AG04449 (cell line): ENCODE measurements around the gene SRSF7.
"Not testable (repeated sequence)": the region's sequence is repeated elsewhere in the genome, so short reads cannot be mapped to it uniquely, and the experiment has no call there.

Source experiments
- CTCF ChIA-PET: fragments of 350-600 bp; formaldehyde crosslinking; extraction: SDS; loops from one replicate; lab custom pipeline; 2021; ENCODE audit warnings: antibody characterized with exemption; lab: Yijun Ruan, JAX
- POLR2A ChIA-PET: fragments of 400-600, 350-600 bp; formaldehyde crosslinking; extraction: SDS; loops from one replicate; lab custom pipeline; 2020; ENCODE audit warnings: antibody characterized with exemption, inconsistent platforms; lab: Yijun Ruan, JAX
- DNase-seq: peaks from one replicate; pipeline ENCODE4 v3.0.0-alpha.2; 2010; ENCODE audit warnings: low read depth, low spot score
- H3K4me3 ChIP-seq: 2 replicates; pipeline ENCODE4 v1.5.1; 2011; ENCODE audit warnings: low read depth, mild to moderate bottlenecking, control low read depth, low read length
- TF ChIP-seq, protein P1 (sequence below): IDR thresholded peaks from one replicate; pipeline ENCODE4 v1.5.1; 2011; ENCODE audit warnings: mild to moderate bottlenecking, moderate library complexity, low read length, control low read depth, inconsistent platforms; ENCODE audit not compliant: insufficient read depth; ENCODE audit errors: missing control alignments

Gene SRSF7

DNA sequence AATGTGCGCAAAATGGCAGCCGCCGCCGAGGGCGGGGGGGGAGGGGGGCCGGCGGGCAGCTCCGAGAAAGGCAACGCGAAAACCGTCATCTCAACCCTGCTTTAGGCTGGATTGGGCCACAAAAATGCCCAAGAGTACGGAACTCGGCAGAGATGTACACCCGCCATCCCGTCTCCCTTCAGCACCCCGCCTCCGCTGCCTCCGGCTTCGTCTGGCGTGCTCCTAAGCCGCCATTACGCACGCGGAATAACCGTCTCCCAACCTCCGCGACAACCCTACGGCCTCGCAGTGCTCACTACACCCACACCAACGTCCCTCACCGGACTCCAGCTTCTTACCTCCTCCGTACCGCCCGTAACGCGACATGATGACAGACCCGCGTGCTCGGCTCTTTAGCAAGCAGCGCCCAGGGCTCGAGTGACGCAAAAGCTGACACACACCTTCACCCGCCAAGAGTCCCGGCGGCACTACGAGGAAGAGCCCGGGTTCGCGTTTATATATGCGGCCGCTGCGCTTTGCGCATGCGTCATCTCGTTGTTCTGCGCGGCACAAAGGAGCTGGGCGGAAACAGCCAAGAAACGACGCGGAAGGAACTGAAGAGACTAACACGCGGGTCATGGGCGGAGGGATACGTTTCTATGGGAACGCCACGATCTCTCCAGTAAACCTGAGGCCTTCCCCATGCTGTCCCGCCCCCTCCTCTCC is at the start of gene SRSF7:
TSS of gene SRSF7 (minus strand) at position 471 of the 705 bp plus-strand sequence. CDS start at position 366, 105 bp downstream.
- TF ChIP-seq, protein P1, sequence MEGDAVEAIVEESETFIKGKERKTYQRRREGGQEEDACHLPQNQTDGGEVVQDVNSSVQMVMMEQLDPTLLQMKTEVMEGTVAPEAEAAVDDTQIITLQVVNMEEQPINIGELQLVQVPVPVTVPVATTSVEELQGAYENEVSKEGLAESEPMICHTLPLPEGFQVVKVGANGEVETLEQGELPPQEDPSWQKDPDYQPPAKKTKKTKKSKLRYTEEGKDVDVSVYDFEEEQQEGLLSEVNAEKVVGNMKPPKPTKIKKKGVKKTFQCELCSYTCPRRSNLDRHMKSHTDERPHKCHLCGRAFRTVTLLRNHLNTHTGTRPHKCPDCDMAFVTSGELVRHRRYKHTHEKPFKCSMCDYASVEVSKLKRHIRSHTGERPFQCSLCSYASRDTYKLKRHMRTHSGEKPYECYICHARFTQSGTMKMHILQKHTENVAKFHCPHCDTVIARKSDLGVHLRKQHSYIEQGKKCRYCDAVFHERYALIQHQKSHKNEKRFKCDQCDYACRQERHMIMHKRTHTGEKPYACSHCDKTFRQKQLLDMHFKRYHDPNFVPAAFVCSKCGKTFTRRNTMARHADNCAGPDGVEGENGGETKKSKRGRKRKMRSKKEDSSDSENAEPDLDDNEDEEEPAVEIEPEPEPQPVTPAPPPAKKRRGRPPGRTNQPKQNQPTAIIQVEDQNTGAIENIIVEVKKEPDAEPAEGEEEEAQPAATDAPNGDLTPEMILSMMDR = no peak
- ChIA-PET POLR2A (interaction anchor here (0.5 to 2.0 kb wide), 83 partner anchors 9 to 1666 kb away, joined by 3 to 46 read pairs (median 4); partner anchors contain the start of genes ATL2, CEBPZOS, DHX57 and GALM), CTCF (interaction anchor here (1.0 to 2.1 kb wide), 7 partner anchors 10 to 173 kb away, joined by 3 to 7 read pairs (median 4); no protein-coding TSS in a partner anchor)
- DNase-seq = peak; percentile 97
- peak within 1 kb of the TSS; percentile 100 for H3K4me3 ChIP-seq

GRCh38 chr2:38797953-38798352 is 46.8 kb upstream of the SRSF7 start:
- POLR2A ChIA-PET = interaction anchor here (0.6 kb wide), 1 partner anchor 47 kb away, joined by 3 read pairs; the partner anchor contains the start of gene SRSF7
- TF ChIP-seq, protein P1 = no peak
- no peak overlapping the region for H3K4me3 ChIP-seq
- no peak for DNase-seq
- CTCF ChIA-PET = no interaction called here

DNA sequence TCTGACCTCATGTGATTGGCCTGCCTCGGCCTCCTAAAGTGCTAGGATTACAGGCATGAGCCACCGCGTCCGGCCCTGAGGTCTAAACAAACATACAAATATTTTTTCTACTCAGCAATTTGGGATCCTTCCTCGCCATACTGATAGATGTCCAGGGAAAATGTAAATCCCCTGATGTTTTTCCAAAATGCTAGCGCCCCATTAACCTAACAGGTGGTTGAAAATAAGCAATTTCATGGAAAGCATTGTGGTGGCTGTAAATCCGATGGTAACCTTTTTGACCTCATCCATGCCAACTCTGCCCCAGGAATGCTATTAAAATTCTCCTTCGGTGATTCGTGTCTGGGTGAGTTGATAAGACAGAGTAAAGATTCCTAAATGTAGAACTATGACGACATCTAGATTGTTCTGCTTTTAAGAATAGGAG is 46.1 kb upstream of the SRSF7 start:
- H3K4me3 ChIP-seq = no peak overlapping the region
- CTCF ChIA-PET = no interaction called here
- TF ChIP-seq, protein P1 = no peak
- POLR2A ChIA-PET = interaction anchor here (0.6 kb wide), 1 partner anchor 46 kb away, joined by 3 read pairs; the partner anchor contains the start of gene SRSF7
- no peak for DNase-seq

DNA sequence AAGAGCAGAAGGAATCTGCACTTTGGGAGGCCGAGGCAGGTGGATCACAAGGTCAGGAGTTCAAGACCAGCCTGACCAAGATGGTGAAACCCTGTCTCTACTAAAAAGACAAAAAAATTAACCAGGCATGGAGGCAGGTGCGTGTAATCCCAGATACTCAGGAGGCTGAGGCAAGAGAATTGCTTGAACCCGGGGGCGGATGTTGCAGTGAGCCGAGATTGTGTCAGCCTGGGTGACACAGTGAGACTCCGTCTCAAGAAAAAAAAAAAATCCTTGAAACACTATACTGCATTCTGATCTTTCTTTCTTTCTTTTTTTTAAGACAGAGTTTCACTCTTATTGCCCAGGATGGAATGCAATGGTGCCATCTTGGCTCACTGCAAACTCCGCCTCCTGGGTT is 43.9 kb upstream of the SRSF7 start:
- CTCF ChIA-PET, H3K4me3 ChIP-seq, DNase-seq: not testable (repeated sequence)
- POLR2A ChIA-PET = interaction anchor here (0.7 kb wide), 1 partner anchor 33 kb away, joined by 3 read pairs; no protein-coding TSS in a partner anchor

DNA sequence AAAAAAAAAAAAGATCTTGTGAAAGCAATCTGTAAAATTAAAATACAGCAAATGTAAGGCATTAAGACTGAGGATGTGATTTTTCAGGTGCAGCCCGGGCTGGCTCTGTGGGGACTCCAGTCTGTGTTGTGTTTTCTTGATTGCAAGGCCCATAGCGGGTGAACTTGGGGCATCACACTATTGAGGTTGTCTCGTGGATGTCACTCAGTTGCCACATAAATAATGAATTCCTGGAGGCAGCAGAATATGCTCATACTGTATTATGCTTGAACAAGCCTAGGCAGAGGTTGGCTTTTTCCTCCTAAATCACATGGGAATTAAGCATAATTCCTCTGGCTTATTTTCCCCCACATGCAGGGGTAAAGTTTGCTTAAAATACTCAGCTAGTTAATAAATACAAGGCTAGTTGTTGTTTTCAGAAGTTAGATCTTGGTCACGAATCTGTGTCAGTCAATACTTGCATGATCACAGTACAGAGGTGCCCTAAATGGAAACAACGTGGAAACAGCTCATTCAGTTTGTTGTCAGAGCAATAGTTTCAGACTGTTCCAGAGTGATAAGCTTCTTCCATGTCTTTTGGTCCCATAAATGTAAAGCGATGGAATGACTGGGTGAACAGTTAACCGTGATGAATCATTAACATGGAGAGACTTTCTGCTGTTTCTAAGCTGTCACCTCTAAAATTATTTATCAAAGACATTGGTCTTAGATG is 43.2 kb upstream of the SRSF7 start:
- no peak overlapping the region for H3K4me3 ChIP-seq
- no peak for DNase-seq
- TF ChIP-seq, protein P1 = no peak
- ChIA-PET CTCF (no interaction called here), POLR2A (interaction anchor here (0.7 kb wide), 1 partner anchor 33 kb away, joined by 3 read pairs; no protein-coding TSS in a partner anchor)

GRCh38 chr2:38793511-38793910 is 42.4 kb upstream of the SRSF7 start:
- ChIA-PET CTCF (no interaction called here), POLR2A (interaction anchor here (1.3 kb wide), 1 partner anchor 42 kb away, joined by 3 read pairs; the partner anchor contains the start of gene SRSF7)
- H3K4me3 ChIP-seq = no peak overlapping the region
- TF ChIP-seq, protein P1 = no peak
- no peak for DNase-seq
